Spleen (tissue), 11 donors: ENCODE results near the gene MAGOHB. TPM values are rescaled to one million over a fixed set of nuclear protein-coding genes. Genes with fewer than 3 reads are reported as not detected.

ENCODE experiments used
- DNase-seq: peaks from one replicate; pipeline ENCODE4 v3.0.0-alpha.2; 2020
- H3K27ac ChIP-seq, 8 donors: fragments of 200-600 bp; sonication (generic) in 7 of 8; 1 replicate in 4 of 8; 2 replicates in 4 of 8; pipeline versions ENCODE4 v1.5.0 to v1.8.0; 2016 to 2021; ENCODE audit warnings: inconsistent platforms in 4 of 8, mild to moderate bottlenecking in 4 of 8, moderate library complexity in 1 of 8
- H3K27me3 ChIP-seq, 7 donors: fragments of 200-600 bp; sonication (generic) in 6 of 7; replicated peaks in 1 of 7; 1 replicate in 4 of 7; 2 replicates in 3 of 7; pipeline versions ENCODE4 v1.5.0 to v1.8.0; 2016 to 2021; ENCODE audit warnings: inconsistent platforms in 3 of 7, mild to moderate bottlenecking in 1 of 7
- H3K36me3 ChIP-seq, 6 donors: fragments of 200-600 bp; sonication (generic) in 5 of 6; 1 replicate in 4 of 6; 2 replicates in 2 of 6; pipeline versions ENCODE4 v1.5.0 to v1.8.0; 2016 to 2021; ENCODE audit warnings: inconsistent platforms in 2 of 6
- H3K4me1 ChIP-seq, 6 donors: fragments of 200-600 bp; sonication (generic) in 5 of 6; 1 replicate in 3 of 6; 2 replicates in 3 of 6; pipeline versions ENCODE4 v1.5.0 to v1.8.0; 2016 to 2021; ENCODE audit warnings: inconsistent platforms in 3 of 6
- H3K4me3 ChIP-seq, 8 donors: fragments of 200-600 bp; sonication (generic) in 7 of 8; 1 replicate in 4 of 8; 2 replicates in 4 of 8; pipeline versions ENCODE4 v1.5.0 to v1.8.0; 2016 to 2021; ENCODE audit warnings: inconsistent platforms in 4 of 8, mild to moderate bottlenecking in 4 of 8, moderate library complexity in 2 of 8
- H3K9me3 ChIP-seq, 8 donors: fragments of 200-600 bp; sonication (generic) in 7 of 8; 1 replicate in 4 of 8; 2 replicates in 4 of 8; pipeline versions ENCODE4 v1.5.0 to v1.8.0; 2016 to 2021; ENCODE audit warnings: inconsistent platforms in 4 of 8
- CTCF ChIP-seq, 11 experiments: fragments of 200-600 bp in 7 of 11; fragments of 450-650 bp in 4 of 11; sonication (generic) in 4 of 11; IDR thresholded peaks in 8 of 11; conservative IDR thresholded peaks in 3 of 11; 1 replicate in 7 of 11; 2 replicates in 4 of 11; pipeline versions ENCODE4 v1.4.0 to v1.8.0; 2016 to 2021; ENCODE audit warnings: antibody characterized with exemption in 11 of 11, inconsistent platforms in 4 of 11, mild to moderate bottlenecking in 1 of 11
- POLR2A ChIP-seq, 3 donors: fragments of 450-650 bp; IDR thresholded peaks; one replicate each; pipeline ENCODE4 v1.5.1; 2017; ENCODE audit warnings: antibody characterized with exemption in 3 of 3, mild to moderate bottlenecking in 1 of 3
- POLR2AphosphoS5 ChIP-seq, 3 donors: sonication (generic); formaldehyde crosslinking; IDR thresholded peaks; one replicate each; pipeline ENCODE4 v1.5.1; 2017; ENCODE audit warnings: antibody characterized with exemption in 3 of 3
- WGBS, 5 donors: extraction: QIAGEN DNeasy Blood & Tissue Kit in 3 of 5; methylation state at CpG; one replicate each; pipeline versions ENCODE4 v1.1.5 to v1.1.7; 2013 to 2018; 5-methylcytosine and 5-hydroxymethylcytosine counted together
- intact Hi-C: fragments of 100-400 bp; cut with DNase I; formaldehyde crosslinking; loops from one replicate; pipeline ENCODE4 v1.15.0; 2023; ENCODE audit warnings: low total_unique reads
- polyA plus RNA-seq, 3 donors: library from polyadenylated mRNA; stranded (reverse); fragments of 200-250 nt; gene quantifications; one replicate each; pipeline ENCODE4 v1.2.1, GENCODE V29; 2013
- total RNA-seq, 7 donors: library from RNA; depleted of rRNA in 3 of 7; stranded (reverse); fragments of >200 nt in 3 of 7; fragmentation: NEBNext Ultra II Directional in 4 of 7; extraction: Animal tissue kit (Norgen Biotek cat#: 25700) in 4 of 7; gene quantifications; one replicate each; pipeline versions ENCODE4 v1.1.0 to v1.2.1, GENCODE V29; 2016 to 2021
- donor health status: healthy with polysubstance abuse.
- donor health status: DM: no; HTN: no; CAD: no; lungs with moderate emphysema.
- donor health status: DM: no; HTN: no; CAD: no.
- donor health status: Bipolar disorder and iron deficiency.
- donor health status: healthy.
- donor health status: DM: no; HTN: no; CAD: no.
- donor health status: DM: yes; HTN: yes; CAD: no.

MAGOHB gene
- total and polyA plus RNA-seq, 10 donors = 12.6 to 27.1 (median 20.0) TPM

DNA sequence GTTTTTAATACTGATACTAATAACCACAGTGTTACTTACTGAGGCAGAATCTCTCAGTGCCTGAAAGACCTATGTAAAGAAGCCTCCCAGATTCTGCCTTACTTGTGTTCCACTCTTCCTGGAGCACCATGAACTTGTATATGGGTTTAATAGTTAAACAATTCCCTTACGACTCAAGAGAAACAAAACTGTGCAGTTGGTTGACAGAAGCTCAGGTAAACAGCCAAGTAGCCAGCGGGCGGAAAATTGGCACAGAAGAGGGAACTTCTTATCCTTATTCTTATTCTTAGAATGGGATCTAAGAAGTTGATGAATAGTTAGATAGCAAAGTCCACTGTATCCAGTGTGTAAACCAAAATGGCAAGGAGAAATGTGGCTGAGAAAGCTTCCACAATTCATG is 22.7 kb upstream of the MAGOHB start:
- H3K27ac ChIP-seq = no peak overlapping the region
- DNase-seq = no peak
- H3K27me3 ChIP-seq = no peaks in the 10 kb centered on the region
- TF ChIP-seq POLR2A (IDR thresholded peaks at IDR 0.05) = no peak
- no peaks in the 10 kb centered on the region for H3K36me3 ChIP-seq
- intact Hi-C loops = no loop called here
- H3K4me1 ChIP-seq = no peaks in the 10 kb centered on the region
- no peaks in the 10 kb centered on the region for H3K9me3 ChIP-seq
- H3K4me3 ChIP-seq = no peak overlapping the region
- WGBS, 5 donors = 85 to 98% (median 96%) methylated on average over 3 of the region's 3 CpGs

DNA sequence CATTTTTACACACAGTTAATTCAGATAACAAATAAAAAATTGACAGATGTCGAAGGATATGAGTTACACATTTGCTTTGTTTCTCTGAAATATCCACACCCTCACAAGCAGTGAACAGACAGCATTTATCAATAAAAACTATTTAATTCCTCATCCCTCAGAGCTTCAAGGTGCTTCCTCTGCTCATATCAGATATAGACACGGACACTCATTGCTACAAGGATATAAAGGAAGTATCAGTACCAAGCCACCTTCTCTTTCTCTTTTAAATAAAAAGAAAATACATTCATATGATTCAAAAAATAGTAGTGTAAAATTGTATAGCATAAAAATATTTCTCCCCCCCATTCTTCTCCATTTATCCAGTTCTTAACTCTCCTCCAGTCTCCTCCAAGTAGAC is 21.9 kb upstream of the MAGOHB start:
- no peak overlapping the region for H3K4me3 ChIP-seq
- intact Hi-C loops = no loop called here
- DNase-seq = no peak
- WGBS, 5 donors = 53 to 59% (median 55%) methylated on average over 2 of the region's 2 CpGs
- no peak for TF ChIP-seq POLR2A (IDR thresholded peaks at IDR 0.05)
- no peak for TF ChIP-seq POLR2AphosphoS5 (IDR thresholded peaks at IDR 0.05)
- TF ChIP-seq CTCF (IDR thresholded peaks at IDR 0.05 in 8 of 11, conservative IDR thresholded peaks at IDR 0.05 in 3 of 11) = no peak
- H3K36me3 ChIP-seq = no peaks in the 10 kb centered on the region
- no peaks in the 10 kb centered on the region for H3K4me1 ChIP-seq
- no peaks in the 10 kb centered on the region for H3K27me3 ChIP-seq
- H3K27ac ChIP-seq = no peak overlapping the region
- H3K9me3 ChIP-seq = no peaks in the 10 kb centered on the region

DNA sequence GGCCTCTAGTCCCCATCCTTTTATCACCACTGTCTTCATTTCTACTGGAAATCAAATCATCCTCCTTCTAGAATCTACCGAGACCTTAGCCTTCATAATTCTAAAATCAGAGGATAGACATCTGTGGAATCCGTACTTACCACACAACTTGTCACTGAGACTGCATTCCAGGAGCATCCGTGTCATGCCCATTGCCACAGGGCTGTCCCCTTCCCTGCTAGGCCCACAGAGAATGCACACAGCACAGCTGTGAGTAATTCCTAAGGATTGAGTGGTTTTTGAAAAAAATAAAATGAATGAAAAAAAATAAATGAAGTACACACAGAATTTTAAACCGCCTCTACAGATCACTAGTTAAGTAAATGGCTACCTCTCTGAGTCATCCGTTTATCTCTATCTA is 21.0 kb upstream of the MAGOHB start:
- Histone ChIP-seq H3K4me3 (no peak overlapping the region), H3K27me3 (no peaks in the 10 kb centered on the region), H3K4me1 (no peaks in the 10 kb centered on the region), H3K27ac (no peak overlapping the region), H3K9me3 (no peaks in the 10 kb centered on the region), H3K36me3 (no peaks in the 10 kb centered on the region)
- no peak for TF ChIP-seq POLR2A (IDR thresholded peaks at IDR 0.05)
- no peak for TF ChIP-seq CTCF (IDR thresholded peaks at IDR 0.05 in 8 of 11, conservative IDR thresholded peaks at IDR 0.05 in 3 of 11)
- no peak for TF ChIP-seq POLR2AphosphoS5 (IDR thresholded peaks at IDR 0.05)
- DNase-seq = no peak
- 88 to 94% (median 90%) methylated on average over 5 of the region's 5 CpGs for WGBS, 5 donors
- intact Hi-C loops = no loop called here

GRCh38 chr12:10633541-10633940 is 20.1 kb upstream of the MAGOHB start:
- Histone ChIP-seq H3K4me1 (no peaks in the 10 kb centered on the region), H3K4me3 (no peak overlapping the region), H3K36me3 (no peaks in the 10 kb centered on the region), H3K27me3 (no peaks in the 10 kb centered on the region), H3K27ac (no peak overlapping the region), H3K9me3 (no peaks in the 10 kb centered on the region)
- DNase-seq = no peak
- intact Hi-C loops = no loop called here
- WGBS, 5 donors = 78 to 91% (median 84%) methylated on average over 3 of the region's 3 CpGs
- no peak for TF ChIP-seq CTCF (IDR thresholded peaks at IDR 0.05 in 8 of 11, conservative IDR thresholded peaks at IDR 0.05 in 3 of 11)
- no peak for TF ChIP-seq POLR2A (IDR thresholded peaks at IDR 0.05)
- TF ChIP-seq POLR2AphosphoS5 (IDR thresholded peaks at IDR 0.05) = no peak

GRCh38 chr12:10632226-10632625 is 18.8 kb upstream of the MAGOHB start:
- TF ChIP-seq POLR2AphosphoS5 (IDR thresholded peaks at IDR 0.05) (no peak), POLR2A (IDR thresholded peaks at IDR 0.05) (no peak), CTCF (IDR thresholded peaks at IDR 0.05 in 8 of 11, conservative IDR thresholded peaks at IDR 0.05 in 3 of 11) (no peak)
- no peaks in the 10 kb centered on the region for H3K9me3 ChIP-seq
- H3K27me3 ChIP-seq = no peaks in the 10 kb centered on the region
- H3K4me3 ChIP-seq = no peak overlapping the region
- no peaks in the 10 kb centered on the region for H3K36me3 ChIP-seq
- intact Hi-C loops = no loop called here
- no peaks in the 10 kb centered on the region for H3K4me1 ChIP-seq
- no peak overlapping the region for H3K27ac ChIP-seq
- no peak for DNase-seq
